HG03066 (cell line): ENCODE results near the gene LRCH4.

ENCODE experiments used
- ATAC-seq: cut with Tn5 transposase; IDR thresholded peaks from one replicate; pipeline ENCODE4 v1.9.1; 2021; ENCODE audit warnings: low read depth; ENCODE audit not compliant: unreplicated experiment

LRCH4 gene

GRCh38 chr7:100585511-100586265 lies at the start of gene LRCH4:
TSS of gene LRCH4 (minus strand) at chr7:100586129. CDS start at chr7:100586100, 29 bp downstream.
- peak; percentile 27 for ATAC-seq

DNA sequence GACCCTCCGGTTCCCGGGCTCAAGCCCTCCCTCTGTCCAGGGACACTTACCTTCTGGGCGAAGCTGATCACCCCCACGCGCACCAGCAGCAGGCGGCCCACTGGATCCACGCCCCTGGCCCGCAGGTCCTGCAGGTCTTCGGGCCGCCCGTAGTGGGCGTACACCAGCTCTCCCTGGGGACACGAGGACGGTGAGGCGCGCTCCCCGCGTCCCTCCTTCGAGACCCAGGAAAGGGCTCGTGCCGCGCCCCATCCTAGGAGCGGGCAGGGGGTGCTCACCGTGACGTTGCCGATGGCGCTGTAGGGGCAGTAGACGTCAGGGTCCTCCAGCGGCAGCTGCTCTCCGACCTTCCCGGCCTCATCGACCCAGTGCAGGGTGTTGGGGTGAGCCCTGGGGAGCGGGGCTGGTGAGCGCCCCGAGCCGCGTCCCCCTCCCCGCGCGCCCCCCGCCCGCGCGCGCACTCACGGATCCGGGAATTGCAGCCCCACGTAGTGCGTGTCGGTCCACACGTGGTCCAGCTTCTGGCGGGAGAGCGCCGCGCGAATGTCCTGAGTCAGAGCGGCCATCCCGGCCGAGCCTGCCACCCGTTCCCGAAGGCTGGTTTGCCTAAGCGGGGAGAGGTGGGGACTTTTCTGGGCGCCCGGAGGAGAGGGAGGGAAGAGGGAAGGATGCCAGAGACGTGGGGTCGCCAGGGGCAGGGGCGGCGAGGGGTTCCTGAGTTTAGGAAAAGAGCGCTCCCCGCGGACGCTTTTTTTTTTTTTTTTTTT lies 47.2 kb upstream of the LRCH4 start:
- ATAC-seq = no peak

DNA sequence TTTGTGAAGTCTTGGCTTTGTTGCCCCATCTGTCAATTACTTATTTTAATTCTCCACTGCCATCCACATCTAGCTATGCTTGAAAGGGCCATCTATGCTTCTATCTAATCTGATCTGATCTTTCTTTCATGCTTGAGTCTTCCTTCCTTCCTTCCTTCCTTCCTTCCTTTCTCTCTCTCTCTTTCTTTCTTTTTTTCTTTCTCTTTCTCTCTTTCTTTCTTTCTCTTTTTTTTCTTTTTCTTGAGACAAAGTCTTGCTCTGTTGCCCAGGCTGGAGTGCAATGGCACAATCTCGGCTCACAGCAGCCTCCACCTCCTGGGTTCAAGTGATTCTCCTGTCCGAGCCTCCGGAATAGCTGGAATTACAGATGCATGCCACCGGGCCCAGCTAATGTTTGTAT lies 44.1 kb upstream of the LRCH4 start:
- ATAC-seq = no peak

DNA sequence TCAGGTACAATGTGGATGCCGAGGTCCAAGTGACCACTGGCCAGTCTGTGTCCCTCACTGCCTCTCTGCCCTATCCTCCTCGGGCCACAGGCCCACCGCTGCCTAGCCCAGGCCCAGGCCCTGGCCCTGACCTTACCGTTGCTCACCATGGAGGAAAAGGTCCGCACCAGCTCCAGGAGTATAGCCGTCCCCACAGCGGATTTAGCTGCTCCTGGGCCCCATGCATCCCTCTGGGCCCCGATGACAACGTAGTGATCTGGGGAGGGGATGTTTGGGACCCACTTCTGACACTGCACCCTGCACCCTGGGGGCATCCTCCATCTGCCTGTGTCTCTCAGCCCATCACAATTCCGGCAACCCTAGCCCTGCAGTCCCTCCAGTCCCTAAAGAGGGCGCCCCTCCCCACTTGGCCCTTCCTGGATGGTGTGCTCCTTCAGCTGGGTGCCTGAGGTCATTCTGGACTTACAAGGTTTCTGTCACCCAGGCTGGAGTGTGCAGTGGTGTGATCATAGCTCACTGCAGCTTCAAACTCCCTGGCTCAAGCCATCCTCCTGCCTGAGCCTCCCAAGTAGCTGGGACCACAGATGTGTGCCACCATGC lies 43.3 kb upstream of the LRCH4 start:
- no peak for ATAC-seq

GRCh38 chr7:100627238-100627549 lies 41.3 kb upstream of the LRCH4 start:
- no peak for ATAC-seq

GRCh38 chr7:100626530-100627237 lies 40.8 kb upstream of the LRCH4 start:
- ATAC-seq = peak; percentile 70

GRCh38 chr7:100626055-100626454 lies 40.1 kb upstream of the LRCH4 start:
- no peak for ATAC-seq

- no peak for ATAC-seq
Observed at GRCh38 chr7:100623951-100624824, 38.3 kb upstream of the LRCH4 start.

GRCh38 chr7:100621554-100621953 lies 35.6 kb upstream of the LRCH4 start:
- no peak for ATAC-seq

DNA sequence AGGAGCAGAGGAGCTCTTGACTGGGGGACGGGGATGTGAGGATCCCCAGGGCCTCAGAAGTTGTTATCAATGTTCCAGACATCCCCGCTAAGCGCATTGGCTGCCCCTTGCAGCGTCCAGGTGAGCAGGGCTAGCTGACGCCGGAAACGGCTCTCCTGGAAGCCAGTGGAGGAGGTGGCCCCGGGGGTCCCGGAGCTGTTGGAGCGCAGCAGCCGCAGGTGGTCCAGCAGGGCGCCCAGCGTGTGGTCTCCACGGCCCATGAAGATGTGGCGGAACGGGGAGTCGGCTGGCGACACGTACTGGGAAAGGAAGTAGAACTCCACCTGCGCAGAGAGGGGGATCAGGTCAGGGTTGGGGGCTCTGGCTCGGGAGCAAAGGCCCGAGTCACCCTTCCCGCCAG lies 34.9 kb upstream of the LRCH4 start:
- no peak for ATAC-seq

DNA sequence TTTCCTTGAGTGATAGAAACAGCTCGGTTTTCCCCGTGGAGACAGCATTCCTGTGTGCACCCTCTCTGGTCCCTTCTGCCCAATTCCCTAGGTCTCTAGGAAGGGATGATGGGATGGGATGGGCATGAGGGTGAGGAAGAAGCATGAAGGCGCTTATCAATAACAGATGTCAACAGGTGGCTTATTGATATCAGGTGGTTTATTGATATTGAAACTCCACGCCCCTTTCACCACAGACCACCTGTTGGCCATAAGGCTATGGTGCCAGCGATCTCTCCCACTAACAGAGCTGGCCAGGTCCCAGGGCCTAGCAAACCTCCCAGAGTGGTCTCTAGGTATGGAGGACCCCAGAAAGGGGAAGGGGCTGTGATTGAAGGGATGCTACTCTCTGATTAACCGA lies 34.3 kb upstream of the LRCH4 start:
- ATAC-seq = no peak

- no peak for ATAC-seq
Observed at GRCh38 chr7:100614308-100614861, 28.5 kb upstream of the LRCH4 start.

GRCh38 chr7:100613412-100614175 lies 27.7 kb upstream of the LRCH4 start:
- ATAC-seq = no peak

- no peak for ATAC-seq
Observed at GRCh38 chr7:100612730-100613390, 26.9 kb upstream of the LRCH4 start.

DNA sequence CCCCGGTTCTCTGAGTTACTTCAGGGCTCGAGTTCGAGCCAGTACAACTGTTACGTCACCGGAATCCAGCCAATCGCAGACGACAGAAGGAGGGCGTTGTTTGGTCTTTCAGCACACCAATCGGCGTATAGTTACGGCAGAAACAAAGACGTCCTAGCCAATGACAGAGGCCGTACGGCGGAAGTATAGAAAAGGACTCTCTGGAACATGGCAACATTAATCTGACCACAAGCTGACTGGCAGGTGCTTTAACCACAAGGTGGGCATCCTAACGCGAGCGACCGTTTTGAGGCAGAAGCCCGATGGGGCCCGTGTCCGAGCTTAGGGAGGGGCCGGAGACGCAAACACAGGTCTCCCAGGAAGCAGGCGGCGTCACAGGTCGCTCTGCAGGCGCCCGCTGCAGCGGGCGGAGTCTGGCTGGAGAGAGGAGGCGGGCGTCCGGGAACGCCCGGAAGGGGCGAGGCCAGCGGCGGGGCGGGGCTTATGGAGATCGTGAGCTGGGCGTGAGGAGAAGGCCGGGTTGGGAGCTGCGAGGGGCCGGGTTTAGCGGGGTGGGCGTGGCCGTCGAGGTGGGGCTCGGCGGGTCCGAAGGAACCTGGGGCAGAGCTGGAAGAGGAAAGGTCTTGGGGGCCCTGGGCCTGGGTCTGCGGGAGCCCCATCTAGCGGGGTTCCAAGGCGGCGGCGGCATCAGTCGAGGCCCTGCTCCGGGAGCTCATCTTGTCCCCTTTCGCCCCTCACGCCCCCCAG lies 26.2 kb upstream of the LRCH4 start, which contains the start of gene MOSPD3:
TSS of gene MOSPD3 (plus strand) at position 558 of the 747 bp plus-strand sequence. CDS start 252 bp downstream, outside the sequence.
- peak; percentile 85 for ATAC-seq

GRCh38 chr7:100609958-100610357 lies 24.0 kb upstream of the LRCH4 start:
- no peak for ATAC-seq

GRCh38 chr7:100607111-100607510 lies 21.2 kb upstream of the LRCH4 start:
- no peak for ATAC-seq

- no peak for ATAC-seq
Observed at GRCh38 chr7:100606313-100606712, 20.4 kb upstream of the LRCH4 start.
